Peyer's patch (tissue), 4 donors: ENCODE results near the gene TEX29.

Experiments used
- POLR2A ChIP-seq, 2 donors: fragments of 450-650 bp; IDR thresholded peaks; one replicate each; pipeline ENCODE4 v1.5.1; 2017; ENCODE audit warnings: antibody characterized with exemption in 2 of 2, mild to moderate bottlenecking in 2 of 2, moderate library complexity in 2 of 2
- TF ChIP-seq, protein P1 (sequence below), 6 experiments: fragments of 450-650 bp in 4 of 6; fragments of 200-600 bp in 2 of 6; sonication (generic) in 1 of 6; IDR thresholded peaks; one replicate each; pipeline ENCODE4 v1.5.1; 2017 to 2019; ENCODE audit warnings: antibody characterized with exemption in 6 of 6, mild to moderate bottlenecking in 3 of 6, moderate library complexity in 1 of 6

DNA sequence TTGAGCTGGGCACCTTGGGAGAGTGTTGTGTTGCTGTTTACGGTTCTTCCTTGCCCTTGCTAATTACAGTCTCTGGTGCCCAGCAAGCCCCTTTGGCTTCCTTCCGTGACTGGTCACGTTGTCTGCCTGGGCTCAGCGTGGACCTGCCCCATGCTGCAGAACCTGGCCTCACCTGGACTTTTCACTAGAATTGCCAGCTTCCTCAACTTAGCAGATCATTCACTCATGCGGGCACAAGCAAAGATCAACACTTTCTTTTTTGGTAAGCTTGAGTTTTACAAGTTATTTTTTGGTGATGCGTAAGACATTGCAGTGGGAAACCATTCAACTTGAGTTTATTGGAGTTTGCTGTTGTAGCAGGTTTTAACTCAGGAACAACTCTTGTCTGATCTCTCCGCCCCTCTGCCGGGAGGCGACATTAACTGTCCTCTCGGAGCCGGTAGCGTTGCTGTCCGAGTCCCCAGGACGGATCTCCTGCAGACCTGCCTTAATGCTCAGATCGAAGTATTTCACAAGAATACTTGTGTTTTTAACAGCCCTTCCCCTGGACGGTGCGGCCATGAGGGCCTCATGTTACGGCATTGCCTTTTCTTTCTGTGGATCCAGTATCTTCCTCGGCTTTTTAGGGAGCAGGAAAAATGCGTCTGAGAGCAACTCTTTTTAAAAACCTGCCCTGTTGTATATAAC lies 15.7 kb upstream of the TEX29 start:
- TF ChIP-seq, protein P1, sequence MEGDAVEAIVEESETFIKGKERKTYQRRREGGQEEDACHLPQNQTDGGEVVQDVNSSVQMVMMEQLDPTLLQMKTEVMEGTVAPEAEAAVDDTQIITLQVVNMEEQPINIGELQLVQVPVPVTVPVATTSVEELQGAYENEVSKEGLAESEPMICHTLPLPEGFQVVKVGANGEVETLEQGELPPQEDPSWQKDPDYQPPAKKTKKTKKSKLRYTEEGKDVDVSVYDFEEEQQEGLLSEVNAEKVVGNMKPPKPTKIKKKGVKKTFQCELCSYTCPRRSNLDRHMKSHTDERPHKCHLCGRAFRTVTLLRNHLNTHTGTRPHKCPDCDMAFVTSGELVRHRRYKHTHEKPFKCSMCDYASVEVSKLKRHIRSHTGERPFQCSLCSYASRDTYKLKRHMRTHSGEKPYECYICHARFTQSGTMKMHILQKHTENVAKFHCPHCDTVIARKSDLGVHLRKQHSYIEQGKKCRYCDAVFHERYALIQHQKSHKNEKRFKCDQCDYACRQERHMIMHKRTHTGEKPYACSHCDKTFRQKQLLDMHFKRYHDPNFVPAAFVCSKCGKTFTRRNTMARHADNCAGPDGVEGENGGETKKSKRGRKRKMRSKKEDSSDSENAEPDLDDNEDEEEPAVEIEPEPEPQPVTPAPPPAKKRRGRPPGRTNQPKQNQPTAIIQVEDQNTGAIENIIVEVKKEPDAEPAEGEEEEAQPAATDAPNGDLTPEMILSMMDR (IDR thresholded peaks at IDR 0.05), result no peak
- no peak for TF ChIP-seq POLR2A (IDR thresholded peaks at IDR 0.05)
